GM15510 (cell line): ENCODE measurements around the gene DIP2B.

Source experiments
- POLR2A ChIP-seq: IDR thresholded peaks from 3 replicates; pipeline ENCODE4 v1.6.1; 2011; ENCODE audit warnings: borderline replicate concordance; ENCODE audit not compliant: insufficient read length; ENCODE audit errors: extremely low read depth

The DIP2B gene

GRCh38 chr12:50536831-50537537, 32.2 kb downstream of the DIP2B start:
- no peak for TF ChIP-seq POLR2A

DNA sequence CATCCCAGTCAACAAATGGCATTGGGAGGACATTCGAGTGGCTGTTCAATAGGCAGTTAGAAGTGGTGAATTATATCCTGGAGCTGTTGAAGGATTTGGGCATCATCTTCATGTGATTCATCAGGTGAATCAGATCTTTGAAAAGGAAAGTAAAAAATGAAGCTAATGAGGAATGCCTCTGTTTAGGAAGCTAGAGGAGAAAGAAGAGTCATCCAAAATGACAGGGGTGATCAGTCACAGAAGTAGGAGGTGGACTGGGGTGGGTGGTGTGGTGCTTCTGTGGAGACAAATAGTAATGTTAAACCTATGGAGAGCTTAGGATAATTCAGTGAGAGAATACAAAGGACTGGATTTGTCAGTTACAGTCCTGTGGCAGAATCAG, 32.7 kb downstream of the DIP2B start:
- no peak for TF ChIP-seq POLR2A

DNA sequence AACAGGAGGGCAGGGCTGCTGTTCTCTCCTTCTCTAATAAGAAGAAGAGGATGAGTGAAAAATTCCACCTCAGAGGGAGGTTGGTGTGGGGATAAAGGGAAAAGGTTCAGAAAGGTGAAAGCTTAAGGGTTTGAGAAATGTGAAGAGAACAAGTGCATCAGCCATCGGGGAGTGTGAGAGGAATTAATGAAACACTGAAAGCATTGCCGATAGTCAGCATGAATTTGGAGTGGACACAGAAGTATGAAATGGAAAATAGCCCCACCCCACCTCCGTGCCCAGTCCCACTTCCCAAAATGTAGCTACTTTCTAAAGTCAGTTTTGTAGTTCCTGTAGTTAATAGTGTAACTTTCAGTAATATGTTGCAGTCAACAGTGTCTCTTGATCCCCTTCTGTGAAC, 33.4 kb downstream of the DIP2B start:
- TF ChIP-seq POLR2A = no peak

DNA sequence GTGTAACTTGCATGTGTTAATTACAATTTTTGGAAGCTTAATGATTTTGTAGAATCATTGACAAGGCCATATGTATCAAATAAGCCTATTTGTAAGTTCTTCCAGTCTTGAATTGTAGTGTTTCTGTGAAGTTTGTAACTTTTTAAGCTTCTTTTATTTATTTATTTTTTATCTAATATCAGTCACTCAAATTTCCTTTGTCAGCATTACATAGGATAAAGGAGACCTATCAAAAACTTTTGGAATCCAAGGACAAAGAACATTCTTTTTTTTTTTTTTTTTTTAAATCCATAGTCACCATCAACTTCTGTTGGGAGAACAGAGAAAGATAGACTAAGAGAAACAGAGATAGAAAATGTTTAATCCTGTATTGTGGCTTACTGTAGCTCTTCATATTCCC, 36.4 kb downstream of the DIP2B start:
- no peak for TF ChIP-seq POLR2A

GRCh38 chr12:50542448-50542847, 37.7 kb downstream of the DIP2B start:
- TF ChIP-seq POLR2A = no peak

- no peak for TF ChIP-seq POLR2A
These were observed 40.4 kb downstream of the DIP2B start for GRCh38 chr12:50545213-50545612.

DNA sequence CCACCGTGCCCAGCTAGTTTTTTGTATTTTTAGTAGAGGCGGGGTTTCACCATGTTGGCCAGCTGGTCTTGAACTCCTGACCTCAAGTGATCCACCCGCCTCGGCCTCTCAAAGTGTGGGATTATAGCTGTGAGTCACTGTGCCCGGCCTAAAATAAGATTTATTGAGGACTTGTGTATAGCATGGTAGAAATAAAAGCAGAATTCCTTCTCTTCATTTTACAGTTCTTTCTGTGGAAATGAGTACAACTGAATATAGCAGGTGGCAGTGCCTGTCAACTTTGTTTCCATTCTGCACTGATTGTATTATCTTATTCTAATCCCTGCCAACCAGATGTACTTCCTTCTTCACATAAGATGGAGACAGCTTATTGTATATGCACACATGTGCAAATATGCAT, 41.0 kb downstream of the DIP2B start:
- TF ChIP-seq POLR2A = no peak

- no peak for TF ChIP-seq POLR2A
These were observed 41.9 kb downstream of the DIP2B start for GRCh38 chr12:50546441-50547318.

GRCh38 chr12:50547742-50548141, 43.0 kb downstream of the DIP2B start:
- TF ChIP-seq POLR2A = no peak

- TF ChIP-seq POLR2A = no peak
These were observed 45.1 kb downstream of the DIP2B start for GRCh38 chr12:50549885-50550284.

- TF ChIP-seq POLR2A = no peak
These were observed 45.9 kb downstream of the DIP2B start for GRCh38 chr12:50550530-50551223.

- TF ChIP-seq POLR2A = no peak
These were observed 47.1 kb downstream of the DIP2B start for GRCh38 chr12:50551866-50552265.

DNA sequence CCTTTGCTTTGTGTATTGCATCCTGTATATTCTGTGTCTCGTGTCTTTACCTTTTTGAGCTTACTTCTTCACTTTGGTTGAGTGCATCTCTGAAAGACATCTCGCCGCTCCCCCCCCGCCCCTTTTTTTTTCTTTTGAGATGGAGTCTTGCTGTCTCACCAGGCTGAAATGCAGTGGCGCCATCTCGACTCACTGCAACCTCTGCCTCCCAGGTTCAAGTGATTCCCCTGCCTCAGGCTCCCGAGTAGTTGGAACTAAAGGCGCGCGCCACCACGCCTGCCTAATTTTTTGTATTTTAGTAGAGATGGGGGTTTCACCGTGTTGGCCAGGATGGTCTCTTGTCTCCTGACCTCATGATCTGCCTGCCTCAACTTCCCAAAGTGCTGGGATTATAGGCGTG, 49.9 kb downstream of the DIP2B start:
- no peak for TF ChIP-seq POLR2A

DNA sequence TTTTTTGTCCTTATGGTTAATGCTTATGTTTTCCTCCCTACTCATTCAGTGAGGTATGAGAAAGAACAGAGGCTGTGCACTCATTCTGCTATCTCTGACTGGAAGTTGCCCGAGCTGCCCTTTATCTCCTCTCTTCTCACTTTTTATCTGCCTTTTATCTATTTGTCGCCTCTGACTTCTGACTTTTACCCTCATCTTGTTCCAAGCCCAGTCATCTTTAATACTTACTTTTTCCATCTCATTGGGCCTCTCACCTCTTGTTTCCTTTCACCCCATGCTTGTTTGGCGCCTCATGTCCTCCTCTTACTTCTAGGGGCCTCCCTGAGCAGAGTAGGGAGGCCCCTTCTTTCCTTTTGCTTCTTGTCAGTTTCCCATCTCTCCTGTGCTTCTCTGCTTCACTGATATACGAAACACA, 50.7 kb downstream of the DIP2B start:
- no peak for TF ChIP-seq POLR2A

GRCh38 chr12:50556273-50556672, 51.5 kb downstream of the DIP2B start:
- TF ChIP-seq POLR2A = no peak

DNA sequence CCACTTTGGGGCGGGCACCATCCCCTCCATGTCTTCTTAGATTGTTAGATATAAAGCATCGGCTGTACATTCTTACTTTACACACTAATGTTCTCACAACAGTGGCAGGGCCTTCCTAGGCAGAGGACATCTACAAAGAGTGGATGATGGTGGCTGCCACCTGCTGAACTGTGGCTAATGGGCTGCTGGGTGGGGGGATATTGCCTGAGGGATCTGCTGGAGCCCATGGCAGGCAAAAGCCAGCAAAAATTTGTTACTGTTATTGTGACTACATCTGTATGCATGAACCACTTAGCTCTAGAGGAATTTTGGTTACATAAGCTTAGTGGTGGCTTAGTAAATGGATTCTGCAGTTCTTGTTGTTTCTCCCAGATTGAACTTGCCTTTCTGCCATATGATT, 52.6 kb downstream of the DIP2B start:
- TF ChIP-seq POLR2A = no peak

GRCh38 chr12:50558970-50559369, 54.2 kb downstream of the DIP2B start:
- no peak for TF ChIP-seq POLR2A
